Adrenal gland (tissue), 12 donors: ENCODE measurements around the gene BUD31. TPM values are rescaled to one million over a fixed set of nuclear protein-coding genes. Genes with fewer than 3 reads are reported as not detected.

Experiments
- DNase-seq, 7 donors: peaks; one replicate each; pipeline ENCODE4 v3.0.0-alpha.2; 2019 to 2020
- H3K27ac ChIP-seq, 5 donors: fragments of 200-600 bp; sonication (generic) in 4 of 5; 1 replicate in 3 of 5; 2 replicates in 2 of 5; pipeline versions ENCODE4 v1.5.1 to v1.8.0; 2016 to 2020; ENCODE audit warnings: mild to moderate bottlenecking in 1 of 5
- H3K27me3 ChIP-seq: fragments of 200-600 bp; 2 replicates; pipeline ENCODE4 v1.8.0; 2021
- H3K36me3 ChIP-seq, 2 donors: fragments of 200-600 bp; replicated peaks in 1 of 2; 1 replicate in 1 of 2; 2 replicates in 1 of 2; pipeline versions ENCODE4 v1.5.1 to v1.8.0; 2018 to 2022
- H3K4me1 ChIP-seq, 2 donors: fragments of 200-600 bp; replicated peaks in 1 of 2; 1 replicate in 1 of 2; 2 replicates in 1 of 2; pipeline versions ENCODE4 v1.5.1 to v1.8.0; 2018 to 2021
- H3K4me3 ChIP-seq, 4 donors: fragments of 200-600 bp; sonication (generic) in 3 of 4; one replicate each; pipeline ENCODE4 v1.5.1; 2016 to 2018
- H3K9me3 ChIP-seq, 3 donors: fragments of 200-600 bp; sonication (generic) in 1 of 3; replicated peaks in 1 of 3; 1 replicate in 2 of 3; 2 replicates in 1 of 3; pipeline versions ENCODE4 v1.5.1 to v1.8.0; 2016 to 2021
- CTCF ChIP-seq, 6 experiments: fragments of 450-650 bp in 4 of 6; fragments of 200-600 bp in 2 of 6; sonication (generic) in 1 of 6; IDR thresholded peaks; 1 replicate in 5 of 6; 2 replicates in 1 of 6; pipeline versions ENCODE4 v1.5.1 to v1.8.0; 2016 to 2021; ENCODE audit warnings: antibody characterized with exemption in 6 of 6, mild to moderate bottlenecking in 2 of 6, moderate library complexity in 1 of 6
- POLR2A ChIP-seq, 2 donors: fragments of 450-650 bp; IDR thresholded peaks; one replicate each; pipeline ENCODE4 v1.6.1; 2017; ENCODE audit warnings: antibody characterized with exemption in 2 of 2, mild to moderate bottlenecking in 2 of 2, moderate library complexity in 1 of 2
- WGBS, 4 donors: extraction: QIAGEN DNeasy Blood & Tissue Kit in 2 of 4; methylation state at CpG; one replicate each; pipeline versions ENCODE4 v1.1.5 to v1.1.7; 2013 to 2017; 5-methylcytosine and 5-hydroxymethylcytosine counted together
- intact Hi-C, 2 donors: fragments of 100-400 bp; cut with DNase I; formaldehyde crosslinking; loops; one replicate each; pipeline versions ENCODE4 v1.14.1 to v1.15.0; 2022 to 2023
- polyA plus RNA-seq, 3 donors: library from polyadenylated mRNA; stranded (reverse); fragments of 200-250 nt in 2 of 3; fragments of 350-450 nt in 1 of 3; fragmentation: Illumina TruSeq in 1 of 3; extraction: RNeasy Lipid Tissue Mini Kit (QIAGEN cat#74804) in 1 of 3; gene quantifications; one replicate each; pipeline ENCODE4 v1.2.3, GENCODE V29; 2013 to 2014
- total RNA-seq, 9 donors: library from RNA; depleted of rRNA in 4 of 9; stranded (reverse); fragments of >200 nt in 4 of 9; fragments of 120-200 nt in 1 of 9; fragmentation: NEBNext Ultra II Directional in 1 of 9; extraction: Animal tissue kit (Norgen Biotek cat#: 25700) in 1 of 9; gene quantifications; one replicate each; pipeline versions ENCODE4 v1.1.0 to v1.2.4, GENCODE V29; 2013 to 2023
- donor health status: healthy with polysubstance abuse.
- donor health status: Bipolar disorder and iron deficiency.
- donor health status: DM: yes; HTN: yes; CAD: no.
- donor health status: DM: no; HTN: no; CAD: no.
- donor health status: DM: no; HTN: no; CAD: no.
- donor health status: DM: yes; HTN: yes; CAD: no.

The BUD31 gene
- total and polyA plus RNA-seq, 12 donors = 59.0 to 287 (median 86.7) TPM

GRCh38 chr7:99459087-99459486, 50.3 kb downstream of the BUD31 start:
- intact Hi-C loops = no loop called here
- no peaks in the 10 kb centered on the region for H3K9me3 ChIP-seq
- WGBS, 4 donors = 89 to 99% (median 95%) methylated on average over 8 of the region's 8 CpGs
- TF ChIP-seq CTCF (IDR thresholded peaks at IDR 0.05) (peak in 3 of 6 experiments; percentile 12 to 22 (median 14)), POLR2A (IDR thresholded peaks at IDR 0.05) (no peak)
- no peaks in the 10 kb centered on the region for H3K27me3 ChIP-seq
- peak overlapping the region in 2 of 5 donors; percentile 25 to 47 for H3K27ac ChIP-seq
- no peak overlapping the region for H3K4me3 ChIP-seq
- peaks cover 11 to 22% of the 10 kb centered on the region in 2 donors for H3K4me1 ChIP-seq
- DNase-seq = no peak
- peaks cover 0 to 59% of the 10 kb centered on the region in 2 donors for H3K36me3 ChIP-seq

DNA sequence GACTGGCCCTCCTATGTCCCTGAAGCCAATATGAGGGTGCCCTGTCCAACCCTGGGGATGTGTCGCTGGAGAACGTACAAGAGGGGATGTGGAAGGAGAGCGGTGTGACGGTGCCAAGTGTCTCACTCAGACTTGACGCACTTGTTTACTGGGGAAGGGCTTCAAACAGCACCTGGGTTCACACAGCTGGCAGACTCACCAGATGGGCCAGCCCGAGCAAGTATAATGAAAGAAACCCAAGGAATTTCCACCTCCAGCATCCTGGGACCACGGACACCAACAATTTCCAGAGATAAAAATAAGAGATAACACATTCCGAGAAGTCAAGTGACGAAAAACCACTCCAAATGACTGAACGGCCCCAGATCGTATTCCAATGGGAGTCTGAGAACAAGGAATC, 51.9 kb downstream of the BUD31 start:
- no peak for DNase-seq
- 74 to 86% (median 79%) methylated on average over 11 of the region's 11 CpGs for WGBS, 4 donors
- H3K27me3 ChIP-seq = no peaks in the 10 kb centered on the region
- intact Hi-C loops = no loop called here
- H3K36me3 ChIP-seq = peaks cover 0 to 44% of the 10 kb centered on the region in 2 donors
- TF ChIP-seq POLR2A (IDR thresholded peaks at IDR 0.05) (no peak), CTCF (IDR thresholded peaks at IDR 0.05) (no peak)
- H3K4me1 ChIP-seq = peaks cover 16 to 34% of the 10 kb centered on the region in 2 donors
- H3K4me3 ChIP-seq = no peak overlapping the region
- peak overlapping the region in 2 of 5 donors; percentile 31 to 47 for H3K27ac ChIP-seq
- H3K9me3 ChIP-seq = no peaks in the 10 kb centered on the region

GRCh38 chr7:99461221-99461620, 52.5 kb downstream of the BUD31 start:
- Histone ChIP-seq H3K4me3 (no peak overlapping the region), H3K4me1 (peaks cover 16 to 35% of the 10 kb centered on the region in 2 donors), H3K27me3 (no peaks in the 10 kb centered on the region), H3K36me3 (peaks cover 0 to 39% of the 10 kb centered on the region in 2 donors), H3K27ac (peak overlapping the region in 1 of 5 donors; percentile 31), H3K9me3 (no peaks in the 10 kb centered on the region)
- DNase-seq = no peak
- WGBS, 4 donors = 83 to 100% (median 87%) methylated on average over 1 to 2 of the region's 2 CpGs
- TF ChIP-seq CTCF (IDR thresholded peaks at IDR 0.05) = no peak
- no peak for TF ChIP-seq POLR2A (IDR thresholded peaks at IDR 0.05)
- intact Hi-C loops = no loop called here

- intact Hi-C loops = no loop called here
- Histone ChIP-seq H3K4me3 (peak overlapping the region; percentile 52 to 92 (median 84)), H3K27ac (peak overlapping the region; percentile 74 to 94 (median 87)), H3K27me3 (no peaks in the 10 kb centered on the region), H3K9me3 (no peaks in the 10 kb centered on the region), H3K4me1 (peaks cover 8 to 28% of the 10 kb centered on the region in 2 donors), H3K36me3 (no peaks in the 10 kb centered on the region)
- DNase-seq = no peak
- 0 to 5% (median 3%) methylated on average over 7 to 9 of the region's 9 CpGs for WGBS, 4 donors
- no peak for TF ChIP-seq CTCF (IDR thresholded peaks at IDR 0.05)
- no peak for TF ChIP-seq POLR2A (IDR thresholded peaks at IDR 0.05)
Measured at GRCh38 chr7:99465421-99465768, 56.6 kb downstream of the BUD31 start.
